Neutrophil (primary cell): ENCODE measurements around the gene UBTD1.

Experiments used
- H3K27ac ChIP-seq: fragments of 200-600 bp; sonication (generic); 2 replicates; pipeline ENCODE4 v1.5.1; 2016; ENCODE audit warnings: mild to moderate bottlenecking, moderate library complexity
- H3K27me3 ChIP-seq: fragments of 200-600 bp; sonication (generic); 2 replicates; pipeline ENCODE4 v1.6.0; 2016; ENCODE audit warnings: mild to moderate bottlenecking
- H3K36me3 ChIP-seq: fragments of 200-600 bp; sonication (generic); 2 replicates; pipeline ENCODE4 v1.5.1; 2017
- H3K4me1 ChIP-seq, 2 experiments: fragments of 200-600 bp in 1 of 2; sonication (generic) in 1 of 2; 1 replicate in 1 of 2; 2 replicates in 1 of 2; pipeline versions ENCODE4 v1.5.1 to v1.6.1; 2013 to 2016; ENCODE audit warnings: low read depth in 1 of 2, low read length in 1 of 2, mild to moderate bottlenecking in 1 of 2, moderate library complexity in 1 of 2; ENCODE audit not compliant: control insufficient read depth in 1 of 2, insufficient read depth in 1 of 2
- H3K4me3 ChIP-seq, 2 experiments: fragments of 200-600 bp in 1 of 2; sonication (generic) in 1 of 2; 1 replicate in 1 of 2; 2 replicates in 1 of 2; pipeline ENCODE4 v1.5.1; 2013 to 2016; ENCODE audit warnings: low read depth in 1 of 2, low read length in 1 of 2, mild to moderate bottlenecking in 1 of 2, moderate library complexity in 1 of 2
- H3K9me3 ChIP-seq: fragments of 200-600 bp; sonication (generic); 2 replicates; pipeline ENCODE4 v1.5.1; 2016
- CTCF ChIP-seq: fragments of 200-600 bp; sonication (generic); IDR thresholded peaks from 2 replicates; pipeline ENCODE4 v1.5.1; 2016; ENCODE audit warnings: antibody characterized with exemption

The UBTD1 gene

GRCh38 chr10:97483506-97483905 is 15.2 kb upstream of the UBTD1 start:
- no peaks in the 10 kb centered on the region for H3K27me3 ChIP-seq
- no peaks in the 10 kb centered on the region for H3K4me1 ChIP-seq
- peaks cover 23% of the 10 kb centered on the region for H3K36me3 ChIP-seq
- no peaks in the 10 kb centered on the region for H3K9me3 ChIP-seq
- no peak for TF ChIP-seq CTCF
- no peak overlapping the region for H3K4me3 ChIP-seq
- H3K27ac ChIP-seq, result no peak overlapping the region

- Histone ChIP-seq H3K4me3 (no peak overlapping the region), H3K36me3 (peaks cover 21% of the 10 kb centered on the region)
- TF ChIP-seq CTCF, result no peak
Observed at GRCh38 chr10:97483921-97484320, 14.8 kb upstream of the UBTD1 start.

GRCh38 chr10:97485647-97486281 is 13.0 kb upstream of the UBTD1 start:
- H3K4me1 ChIP-seq, result peaks cover 5 to 8% of the 10 kb centered on the region in 2 experiments
- no peaks in the 10 kb centered on the region for H3K27me3 ChIP-seq
- TF ChIP-seq CTCF, result no peak
- no peak overlapping the region for H3K27ac ChIP-seq
- H3K4me3 ChIP-seq, result no peak overlapping the region
- H3K36me3 ChIP-seq, result peaks cover 5% of the 10 kb centered on the region
- H3K9me3 ChIP-seq, result no peaks in the 10 kb centered on the region

More at GRCh38 chr10:97483921-97484320, 14.8 kb upstream of the UBTD1 start:
- Histone ChIP-seq H3K4me1 (no peaks in the 10 kb centered on the region), H3K9me3 (no peaks in the 10 kb centered on the region), H3K27me3 (no peaks in the 10 kb centered on the region), H3K27ac (no peak overlapping the region)

- Histone ChIP-seq H3K4me1 (peaks cover 7 to 12% of the 10 kb centered on the region in 2 experiments), H3K27ac (peak overlapping the region; percentile 40)
- no peak for TF ChIP-seq CTCF
Observed at GRCh38 chr10:97490592-97490991, 8.1 kb upstream of the UBTD1 start.

GRCh38 chr10:97494151-97494550 is 4.6 kb upstream of the UBTD1 start:
- H3K9me3 ChIP-seq, result no peaks in the 10 kb centered on the region
- H3K4me3 ChIP-seq, result no peak overlapping the region
- no peak for TF ChIP-seq CTCF
- H3K36me3 ChIP-seq, result peaks cover 6% of the 10 kb centered on the region
- peaks cover 18 to 23% of the 10 kb centered on the region in 2 experiments for H3K4me1 ChIP-seq
- H3K27me3 ChIP-seq, result no peaks in the 10 kb centered on the region
- no peak overlapping the region for H3K27ac ChIP-seq

More at GRCh38 chr10:97490592-97490991, 8.1 kb upstream of the UBTD1 start:
- Histone ChIP-seq H3K36me3 (peaks cover 6% of the 10 kb centered on the region), H3K4me3 (no peak overlapping the region), H3K9me3 (no peaks in the 10 kb centered on the region), H3K27me3 (no peaks in the 10 kb centered on the region)
